ENCODE measurements around the gene ADAD1. TPM values are rescaled to one million over a fixed set of nuclear protein-coding genes. Genes with fewer than 3 reads are reported as not detected.

The ADAD1 gene
- total RNA-seq, 5 donors from 2014 or later (not counting 1 experiment from before 2014, with no cell fraction given), result not detected

DNA sequence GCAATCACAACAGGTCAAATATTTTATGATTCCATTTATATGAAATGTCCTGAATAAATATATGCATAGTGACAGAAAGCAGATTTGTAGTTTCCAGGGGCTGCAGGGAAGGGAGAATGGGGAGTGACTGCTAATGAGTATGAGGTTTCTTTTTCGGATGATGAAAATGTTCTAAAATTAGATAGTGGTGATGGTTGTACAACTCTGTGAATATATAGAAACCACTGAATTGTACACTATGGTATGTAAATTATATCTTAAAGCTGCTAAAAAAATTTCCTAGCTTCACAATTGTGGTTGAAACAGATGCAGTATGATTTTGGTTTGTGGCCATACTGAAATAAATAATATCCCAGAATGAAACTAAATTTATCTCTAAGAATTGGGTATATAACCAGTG, 90.6 kb downstream of the ADAD1 start:
- Histone ChIP-seq H3K9me3 (peaks cover 2% of the 10 kb centered on the region), H3K27ac (ENCODE audit: low read length) (no peak overlapping the region), H3K4me3 (ENCODE audit: control insufficient read depth in 1 of 2, extremely low read depth in 1 of 2, low read length in 1 of 2) (no peak overlapping the region), H3K36me3 (ENCODE audit: control insufficient read depth in 2 of 2, extremely low read depth in 1 of 2, insufficient read depth in 1 of 2, low read length in 1 of 2) (no peaks in the 10 kb centered on the region), H3K27me3 (replicated peaks in 1 of 2; ENCODE audit: control insufficient read depth in 2 of 2, extremely low read depth in 1 of 2, insufficient read depth in 2 of 2, low read length in 1 of 2) (no peaks in the 10 kb centered on the region), H3K4me1 (ENCODE audit: control insufficient read depth in 1 of 2, extremely low read depth in 1 of 2, insufficient read depth in 2 of 2, low read length in 2 of 2) (no peaks in the 10 kb centered on the region)
- WGBS (ENCODE audit: insufficient coverage), result no CpG with 5 or more reads among the region's 1 CpG
- DNase-seq (no peak), ATAC-seq (replicated peaks in 1 of 4) (no peak)
- ChIA-PET CTCF (no interaction called here), POLR2A (no interaction called here)
- Mint-ChIP-seq H3K36me3 (peaks cover 7% of the 10 kb centered on the region), H3K4me3 (no peak overlapping the region), H3K9me3 (peaks cover 0 to 22% (median 5%) of the 10 kb centered on the region in 3 donors), H3K4me1 (peaks cover 0 to 11% (median 3%) of the 10 kb centered on the region in 3 donors), H3K27ac (no peak overlapping the region), H3K27me3 (peaks cover 0 to 3% of the 10 kb centered on the region in 2 donors)

DNA sequence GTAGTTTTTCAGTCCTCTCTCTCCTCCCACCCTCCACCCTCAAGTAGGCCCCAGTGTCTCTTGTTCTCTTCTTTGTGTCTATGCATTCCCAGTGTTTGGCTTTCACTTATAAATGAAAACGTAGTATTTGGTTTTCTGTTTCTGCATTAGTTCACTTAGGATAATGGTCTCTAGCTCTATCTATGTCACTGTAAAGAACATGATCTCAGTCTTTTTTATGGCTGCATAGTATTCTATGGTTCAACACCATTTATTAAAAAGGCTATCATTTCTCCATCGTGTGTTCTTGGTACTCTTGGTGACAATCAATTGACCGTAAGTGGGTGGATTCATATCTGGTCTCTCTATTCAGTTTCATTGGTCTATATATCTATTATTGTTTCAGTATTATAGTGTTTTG, 96.4 kb downstream of the ADAD1 start:
- CTCF ChIA-PET, result no interaction called here
- Histone ChIP-seq H3K27ac (ENCODE audit: low read length) (no peak overlapping the region), H3K4me3 (ENCODE audit: control insufficient read depth in 1 of 2, extremely low read depth in 1 of 2, low read length in 1 of 2) (no peak overlapping the region), H3K36me3 (ENCODE audit: control insufficient read depth in 2 of 2, extremely low read depth in 1 of 2, insufficient read depth in 1 of 2, low read length in 1 of 2) (no peaks in the 10 kb centered on the region), H3K4me1 (ENCODE audit: control insufficient read depth in 1 of 2, extremely low read depth in 1 of 2, insufficient read depth in 2 of 2, low read length in 2 of 2) (no peaks in the 10 kb centered on the region), H3K27me3 (replicated peaks in 1 of 2; ENCODE audit: control insufficient read depth in 2 of 2, extremely low read depth in 1 of 2, insufficient read depth in 2 of 2, low read length in 1 of 2) (no peaks in the 10 kb centered on the region), H3K9me3 (no peaks in the 10 kb centered on the region)
- no peaks in the 10 kb centered on the region for H3K36me3 Mint-ChIP-seq
- peaks cover 0 to 14% (median 0%) of the 10 kb centered on the region in 3 donors for H3K9me3 Mint-ChIP-seq
- POLR2A ChIA-PET, result no interaction called here
- no peaks in the 10 kb centered on the region for H3K4me1 Mint-ChIP-seq
- H3K27ac Mint-ChIP-seq, result no peak overlapping the region
- H3K27me3 Mint-ChIP-seq, result peaks cover 0 to 3% of the 10 kb centered on the region in 2 donors
- no CpG with 5 or more reads among the region's 3 CpGs for WGBS (ENCODE audit: insufficient coverage)
- DNase-seq, result no peak
- no peak for ATAC-seq (replicated peaks in 1 of 4)
- H3K4me3 Mint-ChIP-seq, result no peak overlapping the region

DNA sequence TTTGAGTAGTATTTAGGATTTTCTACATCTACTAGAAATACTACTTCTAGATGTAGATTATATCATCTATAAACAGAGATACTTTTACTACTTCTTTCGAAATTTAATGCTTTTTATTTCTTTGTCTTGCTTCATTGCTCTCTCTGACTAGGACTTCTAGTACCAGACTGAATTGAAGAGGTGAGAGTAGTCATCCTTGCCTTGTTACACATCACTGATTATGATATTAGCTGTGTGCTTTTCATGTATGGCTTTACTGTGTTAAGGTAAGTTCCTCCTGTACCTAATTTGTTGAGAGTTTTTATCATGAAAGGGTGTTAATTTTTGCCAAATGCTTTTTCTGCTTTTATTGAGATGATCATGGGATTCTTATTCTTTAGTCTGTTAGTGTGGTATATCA, 97.3 kb downstream of the ADAD1 start:
- ChIA-PET CTCF (no interaction called here), POLR2A (no interaction called here)
- H3K27me3 Mint-ChIP-seq, result peaks cover 0 to 3% of the 10 kb centered on the region in 2 donors
- no peak overlapping the region for H3K27ac Mint-ChIP-seq
- no peak overlapping the region for H3K4me3 Mint-ChIP-seq
- DNase-seq (no peak), ATAC-seq (replicated peaks in 1 of 4) (no peak)
- H3K9me3 Mint-ChIP-seq, result peaks cover 0 to 14% (median 0%) of the 10 kb centered on the region in 3 donors
- H3K27ac ChIP-seq (ENCODE audit: low read length), result no peak overlapping the region
- WGBS (ENCODE audit: insufficient coverage), result no CpG with 5 or more reads among the region's 1 CpG
- no peaks in the 10 kb centered on the region for H3K4me1 Mint-ChIP-seq
- no peaks in the 10 kb centered on the region for H3K27me3 ChIP-seq (replicated peaks in 1 of 2; ENCODE audit: control insufficient read depth in 2 of 2, extremely low read depth in 1 of 2, insufficient read depth in 2 of 2, low read length in 1 of 2)
- H3K36me3 ChIP-seq (ENCODE audit: control insufficient read depth in 2 of 2, extremely low read depth in 1 of 2, insufficient read depth in 1 of 2, low read length in 1 of 2), result no peaks in the 10 kb centered on the region
- no peaks in the 10 kb centered on the region for H3K36me3 Mint-ChIP-seq
- no peak overlapping the region for H3K4me3 ChIP-seq (ENCODE audit: control insufficient read depth in 1 of 2, extremely low read depth in 1 of 2, low read length in 1 of 2)
- no peaks in the 10 kb centered on the region for H3K4me1 ChIP-seq (ENCODE audit: control insufficient read depth in 1 of 2, extremely low read depth in 1 of 2, insufficient read depth in 2 of 2, low read length in 2 of 2)
- no peaks in the 10 kb centered on the region for H3K9me3 ChIP-seq

DNA sequence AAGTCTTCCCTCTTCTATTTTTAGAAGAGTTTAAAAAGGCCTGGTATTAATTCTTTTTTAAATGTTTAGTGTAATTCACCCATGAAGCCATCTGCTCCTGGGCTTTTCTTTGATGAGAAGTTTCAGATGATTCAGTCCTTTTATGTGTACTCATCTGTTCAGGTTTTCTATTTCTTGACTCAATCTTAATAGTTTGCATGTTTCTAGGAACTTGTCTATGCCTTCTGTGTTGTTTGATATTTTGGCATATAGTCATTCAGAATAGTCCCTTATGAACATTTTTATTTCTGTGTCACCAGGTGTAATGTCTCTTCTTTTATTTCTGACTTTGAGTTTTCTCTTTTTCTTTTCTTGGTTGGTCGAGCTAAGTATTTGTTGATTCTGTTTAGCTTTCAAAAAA, 97.9 kb downstream of the ADAD1 start:
- WGBS (ENCODE audit: insufficient coverage), result no CpG with 5 or more reads among the region's 1 CpG
- ChIA-PET POLR2A (no interaction called here), CTCF (no interaction called here)

More for the DNA sequence above, 97.9 kb downstream of the ADAD1 start:
- Histone ChIP-seq H3K27ac (ENCODE audit: low read length) (no peak overlapping the region), H3K36me3 (ENCODE audit: control insufficient read depth in 2 of 2, extremely low read depth in 1 of 2, insufficient read depth in 1 of 2, low read length in 1 of 2) (no peaks in the 10 kb centered on the region), H3K4me3 (ENCODE audit: control insufficient read depth in 1 of 2, extremely low read depth in 1 of 2, low read length in 1 of 2) (no peak overlapping the region), H3K27me3 (replicated peaks in 1 of 2; ENCODE audit: control insufficient read depth in 2 of 2, extremely low read depth in 1 of 2, insufficient read depth in 2 of 2, low read length in 1 of 2) (no peaks in the 10 kb centered on the region), H3K4me1 (ENCODE audit: control insufficient read depth in 1 of 2, extremely low read depth in 1 of 2, insufficient read depth in 2 of 2, low read length in 2 of 2) (no peaks in the 10 kb centered on the region), H3K9me3 (no peaks in the 10 kb centered on the region)
- Mint-ChIP-seq H3K9me3 (peaks cover 0 to 14% (median 0%) of the 10 kb centered on the region in 3 donors), H3K4me1 (no peaks in the 10 kb centered on the region), H3K36me3 (no peaks in the 10 kb centered on the region), H3K27me3 (peaks cover 0 to 3% of the 10 kb centered on the region in 2 donors), H3K4me3 (no peak overlapping the region), H3K27ac (no peak overlapping the region)
- ATAC-seq (replicated peaks in 1 of 4), result no peak
- DNase-seq, result no peak

Other genes starting within 250 kb of the ADAD1 start
- 100 to 1,000 TPM in 1 of 5 donors, 10 to 100 TPM in 4; 58.8 to 115 (median 65.3) TPM for gene BLTP1, start 226.7 kb upstream of the ADAD1 start, total RNA-seq
- gene IL2, start 77.7 kb downstream of the ADAD1 start, total RNA-seq, result 1 to 10 TPM in 4 of 5 donors, under 1 TPM in 1; 0.50 to 3.2 (median 1.4) TPM
- gene IL21, start 242.1 kb downstream of the ADAD1 start, total RNA-seq, result under 1 TPM in 2 of 5 donors, not detected in 3; 0.20 to 0.70 TPM